HCT116 (cell line): ENCODE data around the gene DIPK1A. TPM values are rescaled to one million over a fixed set of nuclear protein-coding genes. Genes with fewer than 3 reads are reported as not detected.

ENCODE experiments used
- ATAC-seq: fragments of 200-7000 bp; cut with Tn5 transposase; 2 replicates; pipeline ENCODE4 v1.9.1; 2020; ENCODE audit warnings: mild to moderate bottlenecking, moderate library complexity
- BruUV-seq: library from RNA; stranded (reverse); fragments of 400-500 nt; replicated peaks from 2 replicates; lab custom pipeline; 2021; lab: Mats Ljungman, UMichigan
- CTCF ChIA-PET: fragments of 300-600 bp; sonication (Branson Sonifier 250); formaldehyde crosslinking; loops from one replicate; lab custom pipeline; 2021; ENCODE audit warnings: antibody characterized with exemption; lab: Charles Lee
- POLR2A ChIA-PET: fragments of 300-600, 350-600 bp; sonication (Branson Sonifier 250); formaldehyde crosslinking; loops from one replicate; lab custom pipeline; 2021; ENCODE audit warnings: antibody characterized with exemption; lab: Charles Lee
- RAD21 ChIA-PET, 2 experiments: fragments of 300-600 bp; sonication (Branson Sonifier 250); formaldehyde crosslinking; loops; one replicate each; lab custom pipeline; 2023; ENCODE audit warnings: low total read pairs in 2 of 2; ENCODE audit not compliant: uncharacterized antibody in 2 of 2, unreplicated experiment in 2 of 2, low non-redundant PET in 1 of 2; lab: Charles Lee
- DNase-seq: peaks from one replicate; pipeline ENCODE4 v3.0.0-alpha.2; 2010; ENCODE audit warnings: low read depth, low spot score
- H2AFZ ChIP-seq: fragments of 200-600 bp; shearing (Covaris generic), sonication (generic); 2 replicates; pipeline ENCODE4 v1.6.1; 2017; ENCODE audit warnings: low read depth, mixed run types, mixed read lengths, antibody characterized with exemption, low read length; ENCODE audit not compliant: poor library complexity, severe bottlenecking
- H3K27ac ChIP-seq: 2 replicates; pipeline ENCODE4 v1.5.1; 2012; ENCODE audit warnings: low read depth, low read length
- H3K27me3 ChIP-seq: fragments of 200-600 bp; sonication (generic); 2 replicates; pipeline ENCODE4 v1.6.1; 2016; ENCODE audit warnings: mixed run types, low read length, mixed read lengths; ENCODE audit not compliant: insufficient read depth
- H3K36me3 ChIP-seq, 2 experiments: fragments of 200-500 bp in 1 of 2; fragments of 200-600 bp in 1 of 2; sonication (Bioruptor generic) in 1 of 2; sonication (generic) in 1 of 2; 2 replicates each; pipeline versions ENCODE4 v1.5.1 to v1.6.1; 2014 to 2016; ENCODE audit warnings: low read length in 2 of 2, inconsistent platforms in 1 of 2, mixed read lengths in 1 of 2, mixed run types in 1 of 2; ENCODE audit not compliant: insufficient read depth in 2 of 2, control insufficient read depth in 1 of 2
- H3K4me1 ChIP-seq, 2 experiments: fragments of 200-600 bp in 1 of 2; sonication (generic) in 1 of 2; 2 replicates each; pipeline versions ENCODE4 v1.5.1 to v1.6.1; 2012 to 2017; ENCODE audit warnings: low read length in 2 of 2, inconsistent platforms in 1 of 2, mild to moderate bottlenecking in 1 of 2, mixed read lengths in 1 of 2, mixed run types in 1 of 2, moderate library complexity in 1 of 2; ENCODE audit not compliant: insufficient read depth in 2 of 2, control insufficient read depth in 1 of 2
- H3K4me2 ChIP-seq: fragments of 200-600 bp; sonication (generic); 2 replicates; pipeline ENCODE4 v1.6.1; 2017; ENCODE audit warnings: mixed run types, low read length, mixed read lengths
- H3K4me3 ChIP-seq, 2 experiments: fragments of 200-600 bp in 1 of 2; sonication (generic) in 1 of 2; replicated peaks in 1 of 2; 2 replicates each; pipeline ENCODE4 v1.5.1; 2011 to 2016; ENCODE audit warnings: low read length in 2 of 2, control low read depth in 1 of 2, low read depth in 1 of 2, mild to moderate bottlenecking in 1 of 2, mixed read lengths in 1 of 2, mixed run types in 1 of 2
- H3K79me2 ChIP-seq: fragments of 200-600 bp; sonication (generic); 2 replicates; pipeline ENCODE4 v1.6.1; 2017; ENCODE audit warnings: mild to moderate bottlenecking, mixed run types, low read length, moderate library complexity, mixed read lengths; ENCODE audit not compliant: insufficient read depth
- H3K9ac ChIP-seq: fragments of 200-600 bp; sonication (generic); 2 replicates; pipeline ENCODE4 v1.6.1; 2016; ENCODE audit warnings: low read length, mixed read lengths
- H3K9me2 ChIP-seq: fragments of 200-600 bp; sonication (generic), shearing (Covaris generic); 2 replicates; pipeline ENCODE4 v1.6.1; 2017; ENCODE audit warnings: mixed run types, mild to moderate bottlenecking, moderate library complexity; ENCODE audit not compliant: insufficient read depth
- H3K9me3 ChIP-seq, 2 experiments: fragments of 200-500 bp in 1 of 2; fragments of 200-600 bp in 1 of 2; sonication (Bioruptor generic) in 1 of 2; sonication (generic) in 1 of 2; 2 replicates each; pipeline ENCODE4 v1.6.1; 2014 to 2017; ENCODE audit warnings: low read length in 2 of 2, mixed read lengths in 2 of 2, inconsistent platforms in 1 of 2, low read depth in 1 of 2, mild to moderate bottlenecking in 1 of 2, mixed run types in 1 of 2, moderate library complexity in 1 of 2; ENCODE audit not compliant: control insufficient read depth in 1 of 2, insufficient read depth in 1 of 2
- H4K20me1 ChIP-seq: fragments of 200-600 bp; sonication (generic), shearing (Covaris generic); 2 replicates; pipeline ENCODE4 v1.6.1; 2017; ENCODE audit warnings: mixed run types, mild to moderate bottlenecking, moderate library complexity; ENCODE audit not compliant: insufficient read depth
- CBX3 ChIP-seq: IDR thresholded peaks from 2 replicates; pipeline ENCODE4 v1.6.1; 2012; ENCODE audit warnings: low read depth
- EZH2 ChIP-seq: fragments of 200-600 bp; sonication (generic); IDR thresholded peaks from 2 replicates; pipeline ENCODE4 v1.6.1; 2017; ENCODE audit warnings: antibody characterized with exemption, mixed run types
- FOSL1 ChIP-seq: IDR thresholded peaks from 2 replicates; pipeline ENCODE4 v1.6.1; 2012; ENCODE audit warnings: low read depth
- JUND ChIP-seq: IDR thresholded peaks from 2 replicates; pipeline ENCODE4 v1.6.1; 2012
- POLR2AphosphoS5 ChIP-seq: IDR thresholded peaks from 2 replicates; pipeline ENCODE4 v1.6.1; 2011; ENCODE audit warnings: mild to moderate bottlenecking, low read depth, low read length, moderate library complexity
- REST ChIP-seq: IDR thresholded peaks from 2 replicates; pipeline ENCODE4 v1.6.1; 2012; ENCODE audit warnings: low read depth
- SP1 ChIP-seq: IDR thresholded peaks from 2 replicates; pipeline ENCODE4 v1.6.1; 2012; ENCODE audit warnings: low read depth
- SRF ChIP-seq: IDR thresholded peaks from 2 replicates; pipeline ENCODE4 v1.6.1; 2012; ENCODE audit warnings: low read depth
- YY1 ChIP-seq: IDR thresholded peaks from 2 replicates; pipeline ENCODE4 v1.6.1; 2011; ENCODE audit warnings: low read length, low read depth, moderate library complexity, mild to moderate bottlenecking; ENCODE audit not compliant: insufficient replicate concordance; ENCODE audit errors: extremely low read depth
- ZBTB33 ChIP-seq: IDR thresholded peaks from 2 replicates; pipeline ENCODE4 v1.6.1; 2011; ENCODE audit warnings: mild to moderate bottlenecking, low read length, moderate library complexity; ENCODE audit not compliant: insufficient replicate concordance; ENCODE audit errors: extremely low read depth
- intact Hi-C: fragments of 100-400 bp; cut with micrococcal nuclease; formaldehyde crosslinking; loops from 2 replicates; pipeline ENCODE4 v1.10.0; 2022
- total RNA-seq: library from RNA; stranded (reverse); gene quantifications from one replicate; pipeline ENCODE4 v1.2.1, GENCODE V29; 2021; ENCODE audit not compliant: unreplicated experiment

DIPK1A gene
- total RNA-seq, 1 experiment from 2014 or later = 4.3 TPM

- H3K79me2 ChIP-seq = peaks cover 70% of the 10 kb centered on the region
- intact Hi-C loops = no loop called here
- RAD21 ChIA-PET = no interaction called here
- peak overlapping the region; percentile 94 for H3K9ac ChIP-seq
- CTCF ChIA-PET = no interaction called here
- H3K9me2 ChIP-seq = no peaks in the 10 kb centered on the region
- H3K4me1 ChIP-seq = peaks cover 2 to 16% of the 10 kb centered on the region in 2 experiments; a peak in 3 of 4 replicates
- H2AFZ ChIP-seq = no peak overlapping the region
- no peak for DNase-seq
- H3K4me3 ChIP-seq = peak overlapping the region; percentile 80 to 99
- peaks cover 59% of the 10 kb centered on the region for H4K20me1 ChIP-seq
- TF ChIP-seq JUND = no peak
- TF ChIP-seq POLR2AphosphoS5 = peak; percentile 13; the same call in 1 of the 2 replicates
- TF ChIP-seq, all 23 proteins: peak for 1
- Histone ChIP-seq H3K36me3 (peaks cover 54 to 64% of the 10 kb centered on the region in 2 experiments), H3K27ac (peak overlapping the region; percentile 31; the same call in 1 of the 2 replicates), H3K27me3 (no peaks in the 10 kb centered on the region), H3K9me3 (no peaks in the 10 kb centered on the region), H3K4me2 (peak overlapping the region; percentile 78)
- BruUV-seq = no TSS peak
- ATAC-seq = no peak
- POLR2A ChIA-PET = interaction anchor here (0.9 kb wide), 1 partner anchor 50 kb away, joined by 4 read pairs; no protein-coding TSS in a partner anchor
Observed at GRCh38 chr1:92833840-92834239, 127.4 kb downstream of the DIPK1A start.

GRCh38 chr1:92832537-92833114 is 128.6 kb downstream of the DIPK1A start:
- POLR2A ChIA-PET = interaction anchor here (1.2 to 1.7 kb wide), 5 partner anchors 13 to 522 kb away, joined by 4 to 11 read pairs (median 9); no protein-coding TSS in a partner anchor
- TF ChIP-seq SRF (no peak), SP1 (no peak), YY1 (no peak), FOSL1 (no peak), REST (no peak), JUND (no peak), CBX3 (no peak), EZH2 (no peak), ZBTB33 (no peak)
- Histone ChIP-seq H3K9ac (peak overlapping the region; percentile 94), H3K9me2 (no peaks in the 10 kb centered on the region), H3K4me2 (peak overlapping the region; percentile 78), H3K79me2 (peaks cover 58% of the 10 kb centered on the region), H2AFZ (no peak overlapping the region), H3K9me3 (no peaks in the 10 kb centered on the region), H3K4me1 (peaks cover 2 to 16% of the 10 kb centered on the region in 2 experiments; a peak in 3 of 4 replicates), H3K27me3 (no peaks in the 10 kb centered on the region), H4K20me1 (peaks cover 47% of the 10 kb centered on the region), H3K36me3 (peaks cover 42 to 52% of the 10 kb centered on the region in 2 experiments), H3K27ac (peak overlapping the region; percentile 87), H3K4me3 (peak overlapping the region; percentile 80 to 99)
- intact Hi-C loops = no loop called here
- DNase-seq = no peak
- no TSS peak for BruUV-seq
- RAD21 ChIA-PET = interaction anchor here in 1 of 2 experiments (0.9 kb wide), 1 partner anchor 84 kb away, joined by 3 read pairs; no protein-coding TSS in a partner anchor
- CTCF ChIA-PET = interaction anchor here (0.7 to 2.5 kb wide), 4 partner anchors 10 to 84 kb away, joined by 3 to 18 read pairs (median 4); no protein-coding TSS in a partner anchor
- peak; percentile 4; the same call in 1 of the 2 replicates for ATAC-seq
